Transverse colon (tissue), 4 donors: Measurements from ENCODE around the gene EPHA8. TPM values are rescaled to one million over a fixed set of nuclear protein-coding genes. Genes with fewer than 3 reads are reported as not detected.

Experiments used
- DNase-seq: peaks from one replicate; pipeline ENCODE4 v3.0.0-alpha.2; 2019
- H3K27ac ChIP-seq, 4 donors: fragments of 200-600 bp; sonication (generic); 2 replicates each; pipeline ENCODE4 v1.5.1; 2016 to 2018; ENCODE audit warnings: inconsistent platforms in 4 of 4
- H3K27me3 ChIP-seq: fragments of 200-600 bp; sonication (generic); 2 replicates; pipeline ENCODE4 v1.5.1; 2017; ENCODE audit warnings: inconsistent platforms
- H3K36me3 ChIP-seq, 4 donors: fragments of 200-600 bp; sonication (generic); 2 replicates each; pipeline ENCODE4 v1.5.1; 2017 to 2019; ENCODE audit warnings: inconsistent platforms in 4 of 4
- H3K4me1 ChIP-seq, 4 donors: fragments of 200-600 bp; sonication (generic); 2 replicates each; pipeline ENCODE4 v1.5.1; 2017 to 2020; ENCODE audit warnings: inconsistent platforms in 4 of 4
- H3K4me3 ChIP-seq, 4 donors: fragments of 200-600 bp; sonication (generic); 1 replicate in 1 of 4; 2 replicates in 3 of 4; pipeline versions ENCODE4 v1.5.1 to v1.6.1; 2017 to 2019; ENCODE audit warnings: inconsistent platforms in 4 of 4
- H3K9me3 ChIP-seq, 2 donors: fragments of 200-600 bp; sonication (generic); 2 replicates each; pipeline ENCODE4 v1.5.1; 2017 to 2019; ENCODE audit warnings: inconsistent platforms in 2 of 2
- EP300 ChIP-seq: sonication (generic); formaldehyde crosslinking; IDR thresholded peaks from one replicate; pipeline ENCODE4 v1.6.1; 2017; ENCODE audit warnings: antibody characterized with exemption, low read depth
- POLR2A ChIP-seq: fragments of 450-650 bp; IDR thresholded peaks from one replicate; pipeline ENCODE4 v1.6.1; 2016; ENCODE audit warnings: antibody characterized with exemption, mild to moderate bottlenecking, moderate library complexity
- POLR2AphosphoS5 ChIP-seq, 3 donors: sonication (generic); formaldehyde crosslinking; IDR thresholded peaks; one replicate each; pipeline ENCODE4 v1.6.1; 2016; ENCODE audit warnings: antibody characterized with exemption in 3 of 3
- WGBS, 2 donors: methylation state at CpG; one replicate each; pipeline ENCODE4 v1.1.5; 2018; ENCODE audit warnings: low coverage in 1 of 2; 5-methylcytosine and 5-hydroxymethylcytosine counted together
- in situ Hi-C, 4 donors: fragments of 200-750 bp; cut with MboI; loops; one replicate each; pipeline versions ENCODE4 v1.15.0 to v1.15.1; 2017; ENCODE audit warnings: low sequenced_read_pairs in 3 of 4, low pct_ligation_motif_present in 1 of 4, low pct_unique_long_range_greater_than_20kb in 1 of 4
- intact Hi-C: fragments of 100-400 bp; cut with DNase I; formaldehyde crosslinking; loops from one replicate; pipeline ENCODE4 v1.15.1; 2023; ENCODE audit warnings: low total_unique reads
- total RNA-seq, 4 donors: library from RNA; depleted of rRNA; stranded (reverse); fragments of >200 nt; gene quantifications; one replicate each; pipeline ENCODE4 v1.1.0, GENCODE V29; 2016
- TF ChIP-seq, protein P1 (sequence below), 5 experiments: fragments of 200-600 bp in 3 of 5; fragments of 450-650 bp in 2 of 5; sonication (generic) in 3 of 5; IDR thresholded peaks; 1 replicate in 2 of 5; 2 replicates in 3 of 5; pipeline ENCODE4 v1.5.1; 2016 to 2017; ENCODE audit warnings: antibody characterized with exemption in 5 of 5, inconsistent platforms in 3 of 5, mild to moderate bottlenecking in 2 of 5, moderate library complexity in 1 of 5

Gene EPHA8
- total RNA-seq: not detected

DNA sequence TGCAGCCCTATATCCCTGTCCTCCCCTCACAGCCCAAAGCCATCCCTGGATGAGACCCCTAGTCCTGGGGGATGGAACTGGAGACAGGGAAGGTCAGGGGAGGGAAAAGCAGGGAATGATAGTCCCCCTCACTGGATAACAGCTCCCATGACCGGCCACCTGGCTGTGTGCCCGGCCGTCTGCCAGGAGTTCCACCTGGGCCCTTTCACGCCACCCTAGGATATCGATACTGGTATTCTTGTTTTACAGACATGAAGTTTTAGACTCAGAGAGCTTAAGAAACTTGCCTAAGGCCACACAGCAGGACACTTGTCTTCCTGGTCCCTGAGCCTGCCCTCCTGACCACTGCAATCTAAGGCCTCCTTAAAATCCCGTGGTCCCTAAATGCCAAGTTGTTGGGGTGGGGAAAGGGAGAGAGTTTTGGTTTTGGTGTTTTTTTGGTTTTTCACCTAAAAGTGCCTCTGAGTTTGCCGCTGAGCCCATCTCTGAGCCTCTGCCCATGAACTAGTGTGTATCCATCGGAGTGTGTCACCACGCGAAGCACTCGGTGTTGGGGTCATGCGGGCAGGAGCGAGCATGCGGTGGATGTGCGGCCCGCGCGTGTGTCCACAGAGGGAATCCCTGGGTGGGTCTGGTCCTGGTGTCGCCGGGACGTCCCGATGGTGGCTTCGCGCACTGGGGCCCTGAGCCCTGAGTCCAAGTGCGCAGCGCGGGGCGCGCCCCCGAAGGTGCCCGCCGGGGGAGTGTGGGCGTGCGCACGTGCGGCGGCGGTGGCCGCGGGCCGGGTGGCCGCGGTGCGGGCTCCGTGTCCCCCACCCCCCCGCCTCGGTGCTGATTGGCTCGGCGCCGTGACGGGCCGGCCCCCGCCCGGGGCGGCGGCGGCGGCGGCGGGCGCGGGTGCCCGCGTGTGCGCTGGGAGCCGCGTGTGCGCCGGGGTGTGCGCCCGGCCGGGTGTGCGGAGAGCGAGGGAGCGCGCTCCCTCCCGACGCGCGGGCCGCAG lies at the start of gene EPHA8:
EPHA8 (plus strand) TSS at position 906 of the 1,000 bp plus-strand sequence. CDS start 147 bp downstream, outside the sequence.
- no peak for DNase-seq
- H3K4me3 ChIP-seq: no peak within 1 kb of the TSS
- TF ChIP-seq POLR2AphosphoS5 (IDR thresholded peaks at IDR 0.05) (no peak), EP300 (no peak), POLR2A (no peak)
- TF ChIP-seq, protein P1, sequence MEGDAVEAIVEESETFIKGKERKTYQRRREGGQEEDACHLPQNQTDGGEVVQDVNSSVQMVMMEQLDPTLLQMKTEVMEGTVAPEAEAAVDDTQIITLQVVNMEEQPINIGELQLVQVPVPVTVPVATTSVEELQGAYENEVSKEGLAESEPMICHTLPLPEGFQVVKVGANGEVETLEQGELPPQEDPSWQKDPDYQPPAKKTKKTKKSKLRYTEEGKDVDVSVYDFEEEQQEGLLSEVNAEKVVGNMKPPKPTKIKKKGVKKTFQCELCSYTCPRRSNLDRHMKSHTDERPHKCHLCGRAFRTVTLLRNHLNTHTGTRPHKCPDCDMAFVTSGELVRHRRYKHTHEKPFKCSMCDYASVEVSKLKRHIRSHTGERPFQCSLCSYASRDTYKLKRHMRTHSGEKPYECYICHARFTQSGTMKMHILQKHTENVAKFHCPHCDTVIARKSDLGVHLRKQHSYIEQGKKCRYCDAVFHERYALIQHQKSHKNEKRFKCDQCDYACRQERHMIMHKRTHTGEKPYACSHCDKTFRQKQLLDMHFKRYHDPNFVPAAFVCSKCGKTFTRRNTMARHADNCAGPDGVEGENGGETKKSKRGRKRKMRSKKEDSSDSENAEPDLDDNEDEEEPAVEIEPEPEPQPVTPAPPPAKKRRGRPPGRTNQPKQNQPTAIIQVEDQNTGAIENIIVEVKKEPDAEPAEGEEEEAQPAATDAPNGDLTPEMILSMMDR (IDR thresholded peaks at IDR 0.05): no peak
- H3K36me3 ChIP-seq: no peaks in the 10 kb centered on the region
- H3K4me1 ChIP-seq: no peaks in the 10 kb centered on the region
- in situ Hi-C loops: no loop called here
- peaks cover 72% of the 10 kb centered on the region for H3K27me3 ChIP-seq
- 8 to 17% methylated on average over 1 to 41 of the region's 81 CpGs for WGBS, 2 donors
- H3K27ac ChIP-seq: no peak within 1 kb of the TSS
- intact Hi-C loops: no loop called here
- no peaks in the 10 kb centered on the region for H3K9me3 ChIP-seq

DNA sequence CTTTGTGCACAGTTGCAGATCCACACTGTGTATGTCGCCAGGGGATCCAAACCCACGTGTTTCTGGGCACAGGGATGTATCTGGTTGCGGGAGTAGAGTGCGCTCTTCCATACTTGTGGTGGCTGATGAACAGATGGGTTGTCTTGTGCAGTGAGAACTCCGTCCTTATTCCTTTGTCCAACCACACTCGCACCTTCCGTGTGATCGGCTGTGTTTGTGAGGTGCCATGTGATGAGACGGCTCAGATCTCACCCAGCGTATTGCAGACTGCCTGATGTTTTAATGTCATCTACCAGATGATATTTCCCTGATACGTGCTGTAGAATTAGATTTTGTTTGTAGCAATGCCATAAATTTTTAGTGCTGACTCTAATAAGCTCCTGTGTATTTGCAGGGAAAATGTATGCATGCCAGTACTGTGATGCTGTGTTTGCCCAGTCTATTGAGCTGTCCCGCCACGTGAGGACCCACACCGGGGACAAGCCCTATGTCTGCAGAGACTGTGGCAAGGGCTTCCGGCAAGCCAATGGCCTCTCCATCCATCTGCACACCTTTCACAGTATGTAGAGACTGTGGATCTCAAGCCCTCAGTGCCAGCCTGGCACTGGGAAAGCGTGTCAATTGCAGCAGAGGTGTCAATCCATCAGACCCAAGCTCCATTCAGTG lies 46.2 kb upstream of the EPHA8 start:
- H3K36me3 ChIP-seq: peaks cover 0 to 67% (median 19%) of the 10 kb centered on the region in 4 donors
- no peak overlapping the region for H3K27ac ChIP-seq
- WGBS, 2 donors: 95 to 97% methylated on average over 7 to 16 of the region's 16 CpGs
- TF ChIP-seq POLR2A (no peak), EP300 (no peak), POLR2AphosphoS5 (IDR thresholded peaks at IDR 0.05) (no peak)
- TF ChIP-seq, protein P1 (IDR thresholded peaks at IDR 0.05): no peak
- no peaks in the 10 kb centered on the region for H3K4me1 ChIP-seq
- no peak overlapping the region for H3K4me3 ChIP-seq
- no peaks in the 10 kb centered on the region for H3K27me3 ChIP-seq
- intact Hi-C loops: no loop called here
- H3K9me3 ChIP-seq: no peaks in the 10 kb centered on the region
- in situ Hi-C loops: no loop called here
- no peak for DNase-seq

DNA sequence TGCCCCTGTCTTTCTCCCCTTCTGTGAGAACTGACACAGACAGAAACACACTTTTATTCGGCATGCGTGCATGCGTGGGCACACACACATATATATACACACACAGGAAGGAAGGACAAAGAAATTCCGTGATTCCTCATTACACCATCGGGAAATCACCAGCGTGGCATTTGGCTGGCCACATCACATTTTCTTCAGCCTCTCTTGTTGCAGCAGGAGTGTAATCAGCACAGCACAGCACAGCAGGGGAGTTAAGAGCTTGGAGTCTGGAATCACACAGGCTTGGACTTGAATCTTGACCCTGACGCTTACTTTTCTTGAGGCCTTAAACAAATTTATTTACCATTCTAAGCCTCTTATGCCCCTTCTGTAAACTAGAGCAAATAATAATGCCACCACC lies 45.3 kb upstream of the EPHA8 start:
- intact Hi-C loops: no loop called here

More for the DNA sequence above, 45.3 kb upstream of the EPHA8 start:
- Histone ChIP-seq H3K4me1 (no peaks in the 10 kb centered on the region), H3K27me3 (no peaks in the 10 kb centered on the region), H3K27ac (no peak overlapping the region), H3K4me3 (no peak overlapping the region), H3K36me3 (peaks cover 0 to 58% (median 22%) of the 10 kb centered on the region in 4 donors), H3K9me3 (no peaks in the 10 kb centered on the region)
- TF ChIP-seq, protein P1 (IDR thresholded peaks at IDR 0.05): no peak
- no peak for TF ChIP-seq POLR2A
- no peak for TF ChIP-seq EP300
- no peak for TF ChIP-seq POLR2AphosphoS5 (IDR thresholded peaks at IDR 0.05)
- in situ Hi-C loops: no loop called here
- DNase-seq: no peak
- 83 to 100% methylated on average over 1 to 7 of the region's 7 CpGs for WGBS, 2 donors
